HG03439 (cell line): ENCODE measurements around the gene CCNI2.
"Not testable (repeated sequence)": the region's sequence is repeated elsewhere in the genome, so short reads cannot be mapped to it uniquely, and the experiment has no call there.

Source experiments
- ATAC-seq: cut with Tn5 transposase; IDR thresholded peaks from one replicate; pipeline ENCODE4 v1.9.1; 2021; ENCODE audit warnings: mild to moderate bottlenecking, moderate library complexity; ENCODE audit not compliant: unreplicated experiment

Gene CCNI2

GRCh38 chr5:132779961-132780360, 32.7 kb downstream of the CCNI2 start:
- no peak for ATAC-seq

GRCh38 chr5:132780577-132780976, 33.4 kb downstream of the CCNI2 start:
- no peak for ATAC-seq

- ATAC-seq = no peak
Measured at GRCh38 chr5:132781029-132781428, 33.8 kb downstream of the CCNI2 start.

- no peak for ATAC-seq
Measured at GRCh38 chr5:132782101-132782500, 34.9 kb downstream of the CCNI2 start.

GRCh38 chr5:132785365-132785764, 38.1 kb downstream of the CCNI2 start:
- ATAC-seq = no peak

GRCh38 chr5:132785864-132786263, 38.6 kb downstream of the CCNI2 start:
- no peak for ATAC-seq

- no peak for ATAC-seq
Measured at GRCh38 chr5:132787076-132787475, 39.9 kb downstream of the CCNI2 start.

GRCh38 chr5:132788508-132788907, 41.3 kb downstream of the CCNI2 start:
- no peak for ATAC-seq

- no peak for ATAC-seq
Measured at GRCh38 chr5:132788990-132789886, 42.0 kb downstream of the CCNI2 start.

- ATAC-seq = no peak
Measured at GRCh38 chr5:132790201-132790865, 43.1 kb downstream of the CCNI2 start.

GRCh38 chr5:132791026-132791425, 43.8 kb downstream of the CCNI2 start:
- ATAC-seq = no peak

GRCh38 chr5:132797651-132798050, 50.4 kb downstream of the CCNI2 start:
- no peak for ATAC-seq

GRCh38 chr5:132799392-132799791, 52.2 kb downstream of the CCNI2 start:
- no peak for ATAC-seq

- no peak for ATAC-seq
Measured at GRCh38 chr5:132800545-132800944, 53.3 kb downstream of the CCNI2 start.

GRCh38 chr5:132802044-132802684, 54.9 kb downstream of the CCNI2 start:
- ATAC-seq = no peak

GRCh38 chr5:132802685-132803066, 55.5 kb downstream of the CCNI2 start:
- not testable (repeated sequence) for ATAC-seq
